ENCODE results near the gene L3MBTL3.

GRCh38 chr6:129981598-129981997, 36.8 kb upstream of the L3MBTL3 start:
- TF ChIP-seq CTCF (IDR thresholded peaks at IDR 0.05) (no peak), POLR2A (IDR thresholded peaks at IDR 0.05) (no peak), POLR2AphosphoS5 (IDR thresholded peaks at IDR 0.05) (no peak)

All from prostate gland (tissue), 2 donors.